DOHH2 (cell line): ENCODE data around the gene EXD3.
A peak's percentile ranks its signal among the peaks of the same experiment; 100 is the strongest.

Experiments
- H3F3A ChIP-seq: fragments of 200-600 bp; sonication (generic), shearing (Covaris generic); 2 replicates; pipeline ENCODE4 v1.6.0; 2016; ENCODE audit warnings: antibody characterized with exemption, mild to moderate bottlenecking; ENCODE audit not compliant: control insufficient read depth, insufficient read depth
- H3K27ac ChIP-seq: fragments of 200-600 bp; sonication (generic); 2 replicates; pipeline ENCODE4 v1.5.1; 2014; ENCODE audit warnings: low read depth, mild to moderate bottlenecking, low read length, moderate library complexity
- H3K27me3 ChIP-seq: fragments of 200-600 bp; sonication (generic); 2 replicates; pipeline ENCODE4 v1.6.1; 2014; ENCODE audit warnings: mild to moderate bottlenecking, low read length, mixed read lengths; ENCODE audit not compliant: control insufficient read depth
- H3K36me3 ChIP-seq: fragments of 200-600 bp; sonication (generic); 2 replicates; pipeline ENCODE4 v1.6.1; 2014; ENCODE audit warnings: mild to moderate bottlenecking, low read length, moderate library complexity, mixed read lengths; ENCODE audit not compliant: control insufficient read depth
- H3K4me1 ChIP-seq: fragments of 200-600 bp; sonication (generic); 2 replicates; pipeline ENCODE4 v1.6.1; 2014; ENCODE audit warnings: mild to moderate bottlenecking, low read length, mixed read lengths; ENCODE audit not compliant: control insufficient read depth
- H3K4me2 ChIP-seq: fragments of 200-600 bp; sonication (generic); 2 replicates; pipeline ENCODE4 v1.6.0; 2014; ENCODE audit warnings: mild to moderate bottlenecking, low read length, moderate library complexity
- H3K4me3 ChIP-seq: fragments of 200-600 bp; sonication (generic); 2 replicates; pipeline ENCODE4 v1.5.1; 2014; ENCODE audit warnings: mild to moderate bottlenecking, low read length, mixed read lengths
- H3K79me2 ChIP-seq: fragments of 200-600 bp; sonication (generic); 2 replicates; pipeline ENCODE4 v1.6.1; 2014; ENCODE audit warnings: mild to moderate bottlenecking, low read length, mixed read lengths; ENCODE audit not compliant: control insufficient read depth
- H3K9me2 ChIP-seq: fragments of 200-600 bp; sonication (generic); replicated peaks from 2 replicates; pipeline ENCODE4 v1.6.1; 2014; ENCODE audit warnings: mild to moderate bottlenecking, low read length, mixed read lengths; ENCODE audit not compliant: control insufficient read depth
- H3K9me3 ChIP-seq: fragments of 200-600 bp; sonication (generic); 2 replicates; pipeline ENCODE4 v1.6.1; 2014; ENCODE audit warnings: antibody characterized with exemption, low read length, mixed read lengths; ENCODE audit not compliant: control insufficient read depth, insufficient read depth
- H4K20me1 ChIP-seq: fragments of 200-600 bp; sonication (generic); 2 replicates; pipeline ENCODE4 v1.6.0; 2014; ENCODE audit warnings: low read depth, mild to moderate bottlenecking, antibody characterized with exemption, low read length, moderate library complexity; ENCODE audit not compliant: control insufficient read depth, insufficient read depth
- EZH2phosphoT487 ChIP-seq: fragments of 200-600 bp; sonication (generic); IDR thresholded peaks from 2 replicates; pipeline ENCODE4 v1.6.1; 2017; ENCODE audit warnings: borderline replicate concordance, mild to moderate bottlenecking, antibody characterized with exemption, low read length, moderate library complexity, mixed read lengths
- TF ChIP-seq, protein P1 (sequence below): fragments of 200-600 bp; sonication (generic); IDR thresholded peaks from one replicate; pipeline ENCODE4 v1.5.1; 2014; ENCODE audit warnings: antibody characterized with exemption, mild to moderate bottlenecking, low read depth, low read length; ENCODE audit not compliant: poor library complexity, severe bottlenecking

EXD3 gene

DNA sequence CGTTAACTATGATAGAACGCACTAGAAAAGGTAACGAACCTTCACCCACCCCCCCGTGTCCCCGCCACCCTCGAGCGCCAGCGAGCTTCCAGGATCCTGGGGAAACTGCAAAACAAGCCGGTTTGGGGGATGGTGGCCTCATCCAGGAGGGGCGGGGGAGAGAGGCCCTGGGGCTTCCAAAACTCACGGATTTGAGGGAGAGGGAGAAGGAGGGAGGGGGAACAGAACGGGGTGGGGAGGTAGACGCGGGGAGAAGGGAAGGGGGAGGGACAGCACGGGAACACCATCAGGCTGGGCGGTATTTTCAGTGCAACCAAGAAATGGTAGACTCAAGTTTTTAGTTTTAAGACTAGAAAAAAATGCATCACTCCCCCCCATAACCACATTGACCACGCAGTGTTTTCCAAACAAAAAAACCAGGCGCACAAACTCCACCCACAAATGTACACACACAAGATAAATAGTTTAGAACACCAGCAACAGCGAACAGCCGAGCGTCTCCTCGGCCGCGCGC, 122.3 kb downstream of the EXD3 start:
- Histone ChIP-seq H3K27me3 (peaks cover 12% of the 10 kb centered on the region), H3F3A (peaks cover 12% of the 10 kb centered on the region), H3K4me1 (peaks cover 63% of the 10 kb centered on the region), H3K36me3 (peaks cover 3% of the 10 kb centered on the region; the same call in 1 of the 2 replicates), H3K79me2 (peaks cover 17% of the 10 kb centered on the region), H3K4me2 (peak overlapping the region; percentile 98), H4K20me1 (peaks cover 13% of the 10 kb centered on the region; the same call in 1 of the 2 replicates), H3K9me3 (no peaks in the 10 kb centered on the region), H3K4me3 (peak overlapping the region; percentile 94), H3K9me2 (no peaks in the 10 kb centered on the region), H3K27ac (no peak overlapping the region)
- no peak for TF ChIP-seq EZH2phosphoT487
- TF ChIP-seq, protein P1, sequence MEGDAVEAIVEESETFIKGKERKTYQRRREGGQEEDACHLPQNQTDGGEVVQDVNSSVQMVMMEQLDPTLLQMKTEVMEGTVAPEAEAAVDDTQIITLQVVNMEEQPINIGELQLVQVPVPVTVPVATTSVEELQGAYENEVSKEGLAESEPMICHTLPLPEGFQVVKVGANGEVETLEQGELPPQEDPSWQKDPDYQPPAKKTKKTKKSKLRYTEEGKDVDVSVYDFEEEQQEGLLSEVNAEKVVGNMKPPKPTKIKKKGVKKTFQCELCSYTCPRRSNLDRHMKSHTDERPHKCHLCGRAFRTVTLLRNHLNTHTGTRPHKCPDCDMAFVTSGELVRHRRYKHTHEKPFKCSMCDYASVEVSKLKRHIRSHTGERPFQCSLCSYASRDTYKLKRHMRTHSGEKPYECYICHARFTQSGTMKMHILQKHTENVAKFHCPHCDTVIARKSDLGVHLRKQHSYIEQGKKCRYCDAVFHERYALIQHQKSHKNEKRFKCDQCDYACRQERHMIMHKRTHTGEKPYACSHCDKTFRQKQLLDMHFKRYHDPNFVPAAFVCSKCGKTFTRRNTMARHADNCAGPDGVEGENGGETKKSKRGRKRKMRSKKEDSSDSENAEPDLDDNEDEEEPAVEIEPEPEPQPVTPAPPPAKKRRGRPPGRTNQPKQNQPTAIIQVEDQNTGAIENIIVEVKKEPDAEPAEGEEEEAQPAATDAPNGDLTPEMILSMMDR, result no peak

DNA sequence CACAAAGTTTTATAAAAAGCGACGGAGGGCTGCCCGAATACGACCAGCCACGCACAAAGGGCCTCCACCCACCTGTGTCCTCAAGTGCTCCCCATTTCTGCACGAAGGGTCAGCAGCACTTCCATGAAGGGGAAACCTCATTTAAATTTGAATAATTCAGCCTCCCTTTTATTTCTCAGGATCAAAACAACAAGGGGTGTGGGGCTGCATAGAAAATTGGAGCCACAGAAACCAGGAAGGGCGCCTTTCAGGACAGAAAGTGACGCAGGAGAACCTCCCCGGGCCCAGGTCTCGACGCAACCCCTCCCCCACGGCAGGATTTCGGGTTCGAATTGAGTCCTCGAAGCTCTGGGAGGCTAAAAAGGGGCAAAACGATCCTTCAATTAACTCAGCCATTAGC, 123.0 kb downstream of the EXD3 start:
- no peak for TF ChIP-seq EZH2phosphoT487
- TF ChIP-seq, protein P1, result no peak
- H3K4me1 ChIP-seq, result peaks cover 60% of the 10 kb centered on the region
- H3K27ac ChIP-seq, result no peak overlapping the region

DNA sequence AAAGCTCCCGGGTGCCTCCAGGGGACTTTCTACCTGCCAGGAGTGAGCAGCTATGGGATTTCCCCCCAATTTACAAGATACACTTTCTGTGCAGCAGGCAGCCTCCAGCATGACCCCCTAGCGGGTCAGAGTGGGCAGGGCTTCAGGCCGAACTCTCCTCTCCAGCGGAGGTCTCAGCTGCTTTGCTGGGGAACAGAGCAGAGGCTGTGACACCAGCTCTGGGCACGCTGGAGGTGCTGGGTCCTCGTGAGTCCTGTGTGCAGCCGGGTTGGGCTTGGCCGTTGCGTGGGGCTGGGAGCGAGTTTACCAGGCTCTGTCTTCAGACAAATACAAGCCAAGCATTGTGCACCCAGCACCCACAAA, 123.8 kb downstream of the EXD3 start:
- H3K36me3 ChIP-seq, result peaks cover 3% of the 10 kb centered on the region; the same call in 1 of the 2 replicates
- peaks cover 6% of the 10 kb centered on the region; the same call in 1 of the 2 replicates for H3K9me3 ChIP-seq
- H3K4me3 ChIP-seq, result no peak overlapping the region
- peaks cover 12% of the 10 kb centered on the region for H3K27me3 ChIP-seq
- no peaks in the 10 kb centered on the region for H3K9me2 ChIP-seq
- H3K4me2 ChIP-seq, result peak overlapping the region; percentile 3; the same call in 1 of the 2 replicates
- H4K20me1 ChIP-seq, result peaks cover 13% of the 10 kb centered on the region; the same call in 1 of the 2 replicates
- H3K4me1 ChIP-seq, result peaks cover 64% of the 10 kb centered on the region
- H3F3A ChIP-seq, result peaks cover 12% of the 10 kb centered on the region
- TF ChIP-seq, protein P1, result no peak
- no peak for TF ChIP-seq EZH2phosphoT487
- H3K79me2 ChIP-seq, result peaks cover 17% of the 10 kb centered on the region
- no peak overlapping the region for H3K27ac ChIP-seq

More for the DNA sequence above, 123.0 kb downstream of the EXD3 start:
- peaks cover 12% of the 10 kb centered on the region for H3K27me3 ChIP-seq
- H3K9me3 ChIP-seq, result no peaks in the 10 kb centered on the region
- peaks cover 3% of the 10 kb centered on the region; the same call in 1 of the 2 replicates for H3K36me3 ChIP-seq
- H3K4me3 ChIP-seq, result peak overlapping the region; percentile 94
- peak overlapping the region; percentile 98 for H3K4me2 ChIP-seq
- peaks cover 17% of the 10 kb centered on the region for H3K79me2 ChIP-seq
- peaks cover 13% of the 10 kb centered on the region; the same call in 1 of the 2 replicates for H4K20me1 ChIP-seq
- H3F3A ChIP-seq, result peaks cover 12% of the 10 kb centered on the region
- no peaks in the 10 kb centered on the region for H3K9me2 ChIP-seq
